Natural killer cell (primary cell): ENCODE measurements around the gene RPL36. TPM values are rescaled to one million over a fixed set of nuclear protein-coding genes. Genes with fewer than 3 reads are reported as not detected.

Source experiments
- ATAC-seq, 3 donors: fragments of 150-1000 bp in 2 of 3; fragments of 200-7000 bp in 1 of 3; cut with Tn5 transposase; 1 replicate in 1 of 3; 2 replicates in 2 of 3; pipeline ENCODE4 v1.10.0; 2021; ENCODE audit warnings: mild to moderate bottlenecking in 2 of 3, moderate library complexity in 2 of 3
- DNase-seq, 2 donors: peaks; one replicate each; pipeline versions ENCODE4 v3.0.0 to v3.0.0-alpha.2; 2013 to 2021; ENCODE audit warnings: mixed read lengths in 1 of 2
- H3K27ac ChIP-seq: one replicate; pipeline ENCODE4 v1.5.1; 2013; ENCODE audit warnings: mild to moderate bottlenecking, low read length
- H3K27me3 ChIP-seq: one replicate; pipeline ENCODE4 v1.6.1; 2013; ENCODE audit warnings: low read length; ENCODE audit not compliant: control insufficient read depth, insufficient read depth
- H3K36me3 ChIP-seq: one replicate; pipeline ENCODE4 v1.6.1; 2013; ENCODE audit warnings: low read length; ENCODE audit not compliant: control insufficient read depth, insufficient read depth
- H3K4me1 ChIP-seq: one replicate; pipeline ENCODE4 v1.6.1; 2013; ENCODE audit warnings: low read length; ENCODE audit not compliant: control insufficient read depth, insufficient read depth
- H3K4me3 ChIP-seq: one replicate; pipeline ENCODE4 v1.5.1; 2013; ENCODE audit warnings: low read length
- H3K9me3 ChIP-seq: one replicate; pipeline ENCODE4 v1.6.1; 2013; ENCODE audit warnings: low read length; ENCODE audit not compliant: control insufficient read depth, insufficient read depth
- H3K27ac Mint-ChIP-seq, 2 donors: one replicate each; pipeline ENCODE4 v1.8.0; 2022; ENCODE audit warnings: mild to moderate bottlenecking in 2 of 2, mixed read lengths in 2 of 2, moderate library complexity in 1 of 2
- H3K27me3 Mint-ChIP-seq, 2 donors: one replicate each; pipeline ENCODE4 v1.8.0; 2022; ENCODE audit warnings: low read depth in 2 of 2, mixed read lengths in 2 of 2
- H3K36me3 Mint-ChIP-seq: one replicate; pipeline ENCODE4 v1.8.0; 2022; ENCODE audit warnings: mixed read lengths
- H3K4me1 Mint-ChIP-seq, 2 donors: one replicate each; pipeline ENCODE4 v1.8.0; 2022; ENCODE audit warnings: mixed read lengths in 2 of 2
- H3K4me3 Mint-ChIP-seq: one replicate; pipeline ENCODE4 v1.8.0; 2022; ENCODE audit warnings: mild to moderate bottlenecking, moderate library complexity, mixed read lengths
- H3K9me3 Mint-ChIP-seq, 2 donors: one replicate each; pipeline ENCODE4 v1.8.0; 2022; ENCODE audit warnings: mixed read lengths in 2 of 2
- CTCF ChIP-seq: fragments of 200-600 bp; IDR thresholded peaks from one replicate; pipeline ENCODE4 v1.8.0; 2022; ENCODE audit warnings: antibody characterized with exemption
- WGBS: methylation state at CpG from one replicate; pipeline ENCODE4 v1.1.7; 2013; ENCODE audit warnings: missing lambda C conversion rate; ENCODE audit not compliant: insufficient coverage; 5-methylcytosine and 5-hydroxymethylcytosine counted together
- intact Hi-C: fragments of 100-400 bp; cut with micrococcal nuclease; formaldehyde crosslinking; loops from one replicate; pipeline ENCODE4 v1.14.2; 2022
- total RNA-seq, 4 donors: library from RNA; stranded (reverse); fragments of 120-200 nt in 1 of 4; gene quantifications; one replicate each; pipeline versions ENCODE4 v1.2.3 to v1.2.4, GENCODE V29; 2013 to 2022

Gene RPL36
- total RNA-seq, 3 donors from 2014 or later (not counting 1 experiment from before 2014, with no cell fraction given): 363 to 505 (median 459) TPM

DNA sequence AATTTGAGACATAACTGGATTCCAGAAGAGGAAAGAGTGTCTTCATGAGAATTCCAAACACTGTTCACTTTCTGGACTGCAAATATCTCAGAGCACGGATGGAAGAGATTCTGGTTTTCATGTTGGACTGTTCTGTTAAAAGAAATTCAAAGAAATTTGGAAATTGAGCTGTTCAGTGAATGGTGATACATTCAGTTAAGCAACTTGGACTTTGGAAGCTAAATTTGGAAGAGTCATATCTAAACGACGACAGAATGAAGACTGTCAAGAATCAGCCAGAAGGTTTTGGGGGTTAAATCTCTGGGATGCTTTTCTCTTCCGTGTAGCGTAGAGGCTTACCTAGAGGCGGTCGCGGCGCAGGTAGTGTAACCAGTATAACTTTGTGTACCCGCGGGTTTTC is 41.6 kb upstream of the RPL36 start:
- ATAC-seq (no peak), DNase-seq (no peak)
- Mint-ChIP-seq H3K27me3 (no peaks in the 10 kb centered on the region), H3K4me3 (no peak overlapping the region), H3K4me1 (peaks cover 28 to 35% of the 10 kb centered on the region in 2 donors), H3K9me3 (no peaks in the 10 kb centered on the region), H3K36me3 (peaks cover 48% of the 10 kb centered on the region), H3K27ac (peak overlapping the region in 1 of 2 donors; percentile 12)
- no peak overlapping the region for H3K4me3 ChIP-seq
- no peaks in the 10 kb centered on the region for H3K27me3 ChIP-seq
- peaks cover 81% of the 10 kb centered on the region for H3K36me3 ChIP-seq
- intact Hi-C loops: no loop called here
- no peaks in the 10 kb centered on the region for H3K9me3 ChIP-seq
- no peak for TF ChIP-seq CTCF
- WGBS: 100% methylated on average over 3 of the region's 11 CpGs
- H3K4me1 ChIP-seq: no peaks in the 10 kb centered on the region
- H3K27ac ChIP-seq: no peak overlapping the region

DNA sequence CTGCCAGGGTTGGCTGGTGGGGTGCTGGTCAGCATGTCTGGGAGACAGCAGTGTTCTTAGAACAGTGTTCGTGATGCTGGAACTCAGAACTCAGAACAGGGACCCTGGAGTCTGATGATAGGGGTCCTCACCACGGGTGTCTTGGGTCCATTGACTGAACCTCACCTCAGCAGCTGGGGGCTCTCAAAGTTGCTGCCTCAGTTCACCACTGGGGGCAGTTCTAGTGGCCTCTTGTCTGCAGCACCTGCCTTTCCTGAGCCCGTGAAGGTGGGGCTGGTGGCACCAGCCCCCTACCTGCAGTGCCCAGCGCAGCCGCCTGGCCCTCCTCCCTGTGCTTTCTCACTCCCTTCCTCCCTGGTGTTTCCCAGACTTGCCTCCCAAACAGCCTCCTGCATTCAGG is 38.7 kb upstream of the RPL36 start:
- Mint-ChIP-seq H3K4me3 (no peak overlapping the region), H3K36me3 (peaks cover 23% of the 10 kb centered on the region), H3K27me3 (no peaks in the 10 kb centered on the region), H3K27ac (no peak overlapping the region), H3K9me3 (no peaks in the 10 kb centered on the region), H3K4me1 (peaks cover 9% of the 10 kb centered on the region in 2 donors)
- TF ChIP-seq CTCF: no peak
- ATAC-seq (peak in 1 of 3 donors; percentile 17), DNase-seq (no peak)
- no peak overlapping the region for H3K4me3 ChIP-seq
- no peak overlapping the region for H3K27ac ChIP-seq
- peaks cover 85% of the 10 kb centered on the region for H3K36me3 ChIP-seq
- intact Hi-C loops: no loop called here
- no peaks in the 10 kb centered on the region for H3K4me1 ChIP-seq
- WGBS: 97% methylated on average over 5 of the region's 5 CpGs
- no peaks in the 10 kb centered on the region for H3K27me3 ChIP-seq
- no peaks in the 10 kb centered on the region for H3K9me3 ChIP-seq

GRCh38 chr19:5652261-5652660 is 37.8 kb upstream of the RPL36 start:
- Histone ChIP-seq H3K27me3 (no peaks in the 10 kb centered on the region), H3K36me3 (peaks cover 82% of the 10 kb centered on the region), H3K27ac (no peak overlapping the region), H3K9me3 (no peaks in the 10 kb centered on the region), H3K4me3 (no peak overlapping the region), H3K4me1 (no peaks in the 10 kb centered on the region)
- intact Hi-C loops: no loop called here
- no peaks in the 10 kb centered on the region for H3K9me3 Mint-ChIP-seq
- H3K4me1 Mint-ChIP-seq: peaks cover 0 to under 1% of the 10 kb centered on the region in 2 donors
- peaks cover 16% of the 10 kb centered on the region for H3K36me3 Mint-ChIP-seq
- no peak for TF ChIP-seq CTCF
- no peak for DNase-seq
- no peaks in the 10 kb centered on the region for H3K27me3 Mint-ChIP-seq
- 98% methylated on average over 10 of the region's 10 CpGs for WGBS
- no peak for ATAC-seq
- peak overlapping the region in 1 of 2 donors; percentile 31 for H3K27ac Mint-ChIP-seq
- no peak overlapping the region for H3K4me3 Mint-ChIP-seq

GRCh38 chr19:5654931-5655330 is 35.2 kb upstream of the RPL36 start:
- no peak overlapping the region for H3K4me3 ChIP-seq
- WGBS: 99% methylated on average over 5 of the region's 5 CpGs

More at GRCh38 chr19:5654931-5655330, 35.2 kb upstream of the RPL36 start:
- peaks cover 11% of the 10 kb centered on the region for H3K36me3 Mint-ChIP-seq
- H3K4me1 ChIP-seq: no peaks in the 10 kb centered on the region
- no peaks in the 10 kb centered on the region for H3K4me1 Mint-ChIP-seq
- ATAC-seq: no peak
- no peaks in the 10 kb centered on the region for H3K9me3 ChIP-seq
- H3K27me3 ChIP-seq: no peaks in the 10 kb centered on the region
- H3K4me3 Mint-ChIP-seq: no peak overlapping the region
- TF ChIP-seq CTCF: no peak
- no peak overlapping the region for H3K27ac Mint-ChIP-seq
- H3K27me3 Mint-ChIP-seq: no peaks in the 10 kb centered on the region
- no peak overlapping the region for H3K27ac ChIP-seq
- no peaks in the 10 kb centered on the region for H3K9me3 Mint-ChIP-seq
- intact Hi-C loops: no loop called here
- peaks cover 84% of the 10 kb centered on the region for H3K36me3 ChIP-seq
- no peak for DNase-seq
